NCI-H2107 treated with DMSO at 0.1 percent for 48 hours (cell line): ENCODE measurements around the gene PTPRT.

Experiments
- DNase-seq: peaks from one replicate; lab custom pipeline; 2025; ENCODE audit not compliant: unreplicated experiment; lab: John Stamatoyannopoulos, UW

Gene PTPRT

GRCh38 chr20:42097741-42098140 is 1092.0 kb downstream of the PTPRT start:
- no peak for DNase-seq

- no peak for DNase-seq
These were observed 1094.5 kb downstream of the PTPRT start for GRCh38 chr20:42095221-42095620.

- no peak for DNase-seq
These were observed 1095.9 kb downstream of the PTPRT start for GRCh38 chr20:42093542-42094440.

GRCh38 chr20:42093041-42093440 is 1096.7 kb downstream of the PTPRT start:
- no peak for DNase-seq

- DNase-seq = no peak
These were observed 1104.3 kb downstream of the PTPRT start for GRCh38 chr20:42085366-42085765.

GRCh38 chr20:42083280-42083679 is 1106.4 kb downstream of the PTPRT start:
- no peak for DNase-seq

- no peak for DNase-seq
These were observed 1107.1 kb downstream of the PTPRT start for GRCh38 chr20:42082611-42083010.

GRCh38 chr20:42080956-42081355 is 1108.8 kb downstream of the PTPRT start:
- no peak for DNase-seq

- DNase-seq = no peak
These were observed 1114.8 kb downstream of the PTPRT start for GRCh38 chr20:42074944-42075343.

- DNase-seq = no peak
These were observed 1122.1 kb downstream of the PTPRT start for GRCh38 chr20:42067596-42067995.

- no peak for DNase-seq
These were observed 1122.5 kb downstream of the PTPRT start for GRCh38 chr20:42067174-42067573.

- no peak for DNase-seq
These were observed 1126.6 kb downstream of the PTPRT start for GRCh38 chr20:42063141-42063540.

- DNase-seq = no peak
These were observed 1136.4 kb downstream of the PTPRT start for GRCh38 chr20:42053350-42053749.

GRCh38 chr20:42051921-42052320 is 1137.8 kb downstream of the PTPRT start:
- no peak for DNase-seq

GRCh38 chr20:42046371-42047085 is 1143.2 kb downstream of the PTPRT start:
- no peak for DNase-seq

GRCh38 chr20:42043921-42044320 is 1145.8 kb downstream of the PTPRT start:
- no peak for DNase-seq

- no peak for DNase-seq
These were observed 1148.6 kb downstream of the PTPRT start for GRCh38 chr20:42041000-42041565.

- DNase-seq = no peak
These were observed 1161.9 kb downstream of the PTPRT start for GRCh38 chr20:42027746-42028268.

- DNase-seq = no peak
These were observed 1163.1 kb downstream of the PTPRT start for GRCh38 chr20:42026599-42026998.

GRCh38 chr20:42024653-42025052 is 1165.1 kb downstream of the PTPRT start:
- no peak for DNase-seq
